ENCODE measurements around the gene BAZ1A.
"Not testable (repeated sequence)": the region's sequence is repeated elsewhere in the genome, so short reads cannot be mapped to it uniquely, and the experiment has no call there.

BAZ1A gene

DNA sequence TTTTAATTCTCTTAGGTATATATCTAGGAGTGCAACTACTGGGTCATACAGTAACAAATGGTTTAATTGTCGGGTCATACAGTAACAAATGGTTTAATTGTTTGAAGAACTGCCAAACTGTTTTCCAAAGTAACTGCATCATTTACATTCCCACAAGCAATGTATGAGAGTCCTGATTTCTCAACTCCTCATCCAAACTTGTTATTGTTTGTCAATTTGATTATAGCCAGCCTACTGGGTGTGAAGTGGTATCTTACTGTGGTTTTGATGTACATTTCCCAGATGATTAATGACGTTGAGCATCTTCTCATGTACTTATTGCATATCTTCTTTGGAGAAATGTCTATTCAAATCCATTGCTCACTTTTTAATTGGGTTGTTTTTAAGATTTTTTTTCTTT is 93.1 kb downstream of the BAZ1A start:
- DNase-seq: no peak

GRCh38 chr14:34781242-34781641 is 93.9 kb downstream of the BAZ1A start:
- DNase-seq: no peak

GRCh38 chr14:34780646-34781045 is 94.5 kb downstream of the BAZ1A start:
- DNase-seq: no peak

DNA sequence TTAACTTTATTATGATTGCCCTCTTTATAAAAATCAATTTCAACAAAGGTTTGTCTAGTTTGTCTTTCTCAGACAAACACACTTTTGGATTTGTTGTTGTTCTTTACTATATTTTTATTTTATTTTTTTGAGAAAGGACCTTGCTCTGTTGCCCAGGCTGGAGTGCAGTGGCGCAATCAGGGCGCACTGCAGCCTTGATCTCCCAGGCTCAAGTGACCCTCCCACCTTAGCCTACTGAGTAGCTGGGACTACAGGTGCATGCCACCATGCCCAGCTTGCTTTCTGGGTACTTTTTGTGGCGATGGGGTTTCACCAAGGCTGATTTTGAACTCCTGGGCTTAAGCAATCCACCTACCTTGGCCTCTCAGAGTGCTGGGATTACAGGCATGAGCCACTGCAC is 96.4 kb downstream of the BAZ1A start:
- DNase-seq: no peak

- no peak for DNase-seq
Observed at GRCh38 chr14:34776611-34777010, 98.5 kb downstream of the BAZ1A start.

- no peak for DNase-seq
Observed at GRCh38 chr14:34775922-34776321, 99.2 kb downstream of the BAZ1A start.

DNA sequence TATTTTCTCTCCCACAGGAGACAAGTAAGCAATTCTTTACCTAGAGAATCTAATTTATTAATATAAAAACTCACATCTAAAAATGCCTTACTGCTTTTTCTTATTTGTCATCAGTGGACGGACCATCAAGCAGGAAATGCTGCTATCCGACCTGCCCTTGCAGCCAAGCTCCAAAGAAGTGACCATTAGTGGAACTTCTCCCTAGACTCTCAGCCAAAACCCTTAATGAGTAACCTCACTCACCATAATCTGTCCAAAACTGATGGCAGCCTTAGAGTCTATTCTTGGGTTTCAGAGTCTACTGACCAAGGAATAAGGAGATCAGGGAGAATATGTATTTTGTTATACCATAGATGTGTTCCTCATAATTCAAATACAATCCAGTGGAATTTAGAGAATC is 99.8 kb downstream of the BAZ1A start:
- no peak for DNase-seq

GRCh38 chr14:34770901-34771300 is 104.3 kb downstream of the BAZ1A start:
- DNase-seq: no peak

DNA sequence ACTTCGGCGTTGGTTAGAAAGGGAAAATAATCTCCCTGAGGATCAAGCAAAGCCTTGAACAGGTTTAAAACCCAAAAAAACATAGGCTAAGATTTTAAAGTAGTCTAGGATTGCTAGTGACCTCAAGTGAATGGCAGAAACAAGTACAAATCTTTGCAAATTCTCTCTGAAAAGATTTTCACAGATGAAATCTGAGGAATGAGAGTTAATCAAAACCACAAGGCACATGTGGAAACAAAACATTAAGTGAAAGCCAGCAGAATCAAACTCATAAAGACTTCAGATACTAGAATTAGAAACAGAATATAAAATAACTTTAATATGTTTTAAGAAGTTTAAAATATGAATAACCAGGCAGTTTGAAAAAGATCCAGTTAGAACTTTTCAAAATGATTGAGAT is 108.6 kb downstream of the BAZ1A start:
- no peak for DNase-seq

- DNase-seq: no peak
Observed at GRCh38 chr14:34766060-34766459, 109.1 kb downstream of the BAZ1A start.

GRCh38 chr14:34755215-34755614 is 119.9 kb downstream of the BAZ1A start:
- DNase-seq: no peak

DNA sequence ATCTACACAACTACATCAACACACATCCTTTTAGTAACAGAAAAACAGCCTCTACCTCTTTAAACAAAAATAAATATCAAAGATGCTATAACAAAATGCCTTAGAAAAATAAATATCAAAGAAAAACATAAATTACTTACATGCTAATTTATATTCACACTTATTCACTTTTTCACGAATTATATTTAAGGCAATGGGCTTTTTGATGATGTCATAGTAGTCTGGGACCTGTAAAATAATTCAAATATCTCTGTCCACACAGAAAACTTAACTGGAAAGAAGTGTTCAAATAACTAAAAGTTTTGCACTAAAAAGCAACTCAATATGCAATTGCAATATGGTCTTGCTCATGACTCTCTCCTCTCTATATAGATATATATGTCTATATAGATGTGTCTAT is 120.5 kb downstream of the BAZ1A start:
- DNase-seq: no peak

- DNase-seq: no peak
Observed at GRCh38 chr14:34750670-34751069, 124.5 kb downstream of the BAZ1A start.

DNA sequence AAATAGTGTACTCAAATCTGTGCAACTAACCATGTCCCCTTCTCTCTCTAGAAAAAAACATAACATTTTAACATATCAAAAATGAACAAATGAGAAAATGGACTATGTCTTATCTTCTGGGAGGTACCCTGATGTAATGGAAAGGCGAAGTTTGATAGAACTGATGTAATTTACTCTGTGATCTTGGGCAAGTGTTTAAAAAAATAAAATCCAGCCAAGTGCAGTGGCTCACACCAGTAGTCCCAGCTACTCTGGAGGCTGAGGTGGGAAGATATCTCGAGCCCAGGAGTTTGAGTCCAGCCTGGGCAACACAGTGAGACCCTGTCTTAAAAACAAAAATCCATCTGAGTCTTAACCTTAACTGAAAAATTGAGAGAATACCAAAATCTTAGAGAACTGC is 124.9 kb downstream of the BAZ1A start:
- no peak for DNase-seq

- DNase-seq: no peak
Observed at GRCh38 chr14:34749408-34749807, 125.8 kb downstream of the BAZ1A start.

DNA sequence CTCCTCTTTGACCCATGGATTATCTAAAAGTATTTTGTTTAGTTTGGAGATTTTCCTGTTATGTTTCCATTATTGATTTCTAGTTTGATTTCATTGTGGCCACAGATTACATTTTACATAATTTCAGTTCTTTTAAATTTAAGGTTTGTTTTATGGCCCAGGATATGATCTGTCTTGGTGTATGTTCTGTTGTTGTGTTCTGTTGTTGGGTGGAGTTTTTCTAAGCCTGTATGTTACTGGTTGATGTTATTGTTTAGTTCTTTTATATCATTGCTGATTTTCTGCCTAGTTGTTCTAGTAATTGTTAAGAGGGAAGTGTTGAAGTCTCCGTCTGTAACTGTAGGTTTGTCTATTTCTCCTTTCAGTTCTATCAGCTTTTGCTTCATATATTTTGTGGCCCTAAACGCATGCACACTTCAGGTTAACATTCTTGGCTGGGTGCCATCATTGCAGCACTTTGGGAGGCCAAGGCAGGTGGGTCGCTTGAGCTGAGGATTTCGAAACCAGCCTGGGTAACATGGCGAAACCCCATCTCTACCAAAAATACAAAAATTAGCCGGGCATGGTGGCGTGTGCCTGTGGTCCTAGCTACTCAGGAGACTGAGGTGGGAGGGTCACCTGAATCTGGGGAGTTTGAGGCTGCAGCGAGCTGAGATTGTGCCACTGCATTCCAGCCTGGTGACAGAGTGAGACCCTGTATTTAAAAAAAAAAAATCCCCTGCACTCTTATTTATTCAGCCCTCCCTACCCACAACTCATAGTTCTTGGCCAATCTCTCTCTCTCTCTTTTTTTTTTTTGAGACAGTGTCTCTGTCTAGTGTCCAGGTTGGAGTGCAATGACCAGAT is 132.7 kb downstream of the BAZ1A start:
- no peak for DNase-seq

DNA sequence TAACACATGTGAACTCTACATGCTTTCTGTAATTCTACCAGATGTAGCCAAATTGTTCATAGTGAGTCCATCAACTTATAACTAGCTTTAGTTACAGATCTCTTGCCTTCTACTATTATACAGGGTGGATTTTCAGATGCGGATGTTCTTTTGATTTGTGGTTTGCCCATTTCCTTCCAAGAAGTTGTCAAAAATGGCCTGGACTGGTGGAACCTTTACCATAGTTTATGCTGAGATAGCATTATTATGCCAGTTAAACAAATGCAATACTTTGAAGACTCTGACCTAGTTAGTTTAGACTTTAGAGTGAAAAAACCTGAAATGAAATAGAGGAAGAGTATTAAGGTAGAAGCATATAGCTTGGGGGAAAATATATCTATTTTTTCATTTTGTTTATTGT is 133.3 kb downstream of the BAZ1A start:
- DNase-seq: no peak

GRCh38 chr14:34740139-34740538 is 135.0 kb downstream of the BAZ1A start:
- not testable (repeated sequence) for DNase-seq

DNA sequence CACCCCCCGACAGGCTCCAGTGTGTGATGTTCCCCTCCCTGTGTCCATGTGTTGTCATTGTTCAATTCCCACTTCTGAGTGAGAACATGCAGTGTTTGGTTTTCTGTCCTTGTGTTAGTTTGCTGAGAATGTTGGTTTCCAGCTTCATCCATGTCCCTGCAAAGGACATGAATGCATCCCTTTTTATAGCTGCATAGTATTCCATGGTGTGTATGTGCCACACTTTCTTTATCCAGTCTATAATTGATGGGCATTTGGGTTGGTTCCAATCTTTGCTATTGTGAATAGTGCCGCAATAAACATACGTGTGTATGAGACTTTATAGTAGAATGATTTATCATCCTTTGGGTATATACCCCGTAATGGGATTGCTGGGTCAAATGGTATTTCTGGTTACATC is 138.1 kb downstream of the BAZ1A start:
- not testable (repeated sequence) for DNase-seq

DNA sequence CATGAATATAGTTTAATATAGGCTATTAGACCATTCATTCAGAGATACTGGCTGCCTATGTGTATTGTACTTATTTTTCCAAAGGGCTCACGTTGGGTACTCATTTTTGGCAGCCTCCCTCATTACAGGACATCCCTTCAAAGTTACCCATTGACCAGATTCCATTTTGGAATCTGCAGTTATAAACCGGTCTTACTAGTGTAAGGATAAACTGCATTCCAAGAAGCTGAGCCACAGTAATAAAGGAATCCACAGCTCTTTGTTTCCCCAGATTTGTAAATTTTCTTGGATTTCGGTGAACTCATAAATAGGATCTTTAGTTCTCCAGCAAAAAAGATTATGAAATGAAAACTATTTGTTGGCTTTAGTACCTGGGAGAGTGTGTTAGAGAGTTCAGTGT is 141.9 kb downstream of the BAZ1A start:
- DNase-seq: no peak

DNA sequence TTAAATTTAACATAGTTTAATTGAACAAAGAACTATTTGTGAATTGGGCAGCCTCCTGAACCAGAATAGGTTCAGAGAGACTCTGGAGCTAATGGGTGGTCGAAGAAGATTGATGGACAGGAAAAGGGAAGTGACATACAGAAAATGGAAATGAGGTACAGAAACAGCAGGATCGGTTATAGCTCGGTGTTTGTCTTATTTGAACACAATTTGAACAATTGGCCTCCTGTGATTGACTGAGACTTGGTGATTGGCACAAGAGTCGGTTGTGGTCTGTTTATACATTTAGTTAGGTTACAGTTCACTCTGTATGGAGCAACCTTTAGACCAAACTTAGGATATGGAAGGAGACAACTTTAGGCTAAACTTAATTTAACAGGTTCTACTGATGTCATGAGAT is 142.4 kb downstream of the BAZ1A start:
- no peak for DNase-seq

DNA sequence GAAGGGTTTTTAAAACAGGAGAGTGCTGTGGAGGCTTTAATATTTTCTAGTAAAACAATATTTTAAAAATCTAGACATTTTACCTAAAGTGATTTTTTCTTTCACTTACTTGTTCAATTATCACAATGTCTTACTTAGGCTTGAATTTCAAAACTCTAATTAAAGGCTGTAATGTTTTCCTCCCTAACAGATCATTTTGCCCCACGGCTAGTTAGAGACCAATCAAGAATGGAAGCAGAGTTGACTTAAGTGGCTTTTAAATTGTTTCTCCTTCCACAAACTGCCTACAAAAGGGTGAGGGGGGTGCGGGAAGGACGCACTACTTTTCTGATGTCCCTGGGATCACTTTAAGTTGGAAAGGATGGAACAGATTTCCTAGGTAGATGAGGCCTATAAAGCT is 151.3 kb downstream of the BAZ1A start:
- DNase-seq: no peak

- DNase-seq: peak; percentile 11
Observed at GRCh38 chr14:34722723-34723545, 152.2 kb downstream of the BAZ1A start.

DNA sequence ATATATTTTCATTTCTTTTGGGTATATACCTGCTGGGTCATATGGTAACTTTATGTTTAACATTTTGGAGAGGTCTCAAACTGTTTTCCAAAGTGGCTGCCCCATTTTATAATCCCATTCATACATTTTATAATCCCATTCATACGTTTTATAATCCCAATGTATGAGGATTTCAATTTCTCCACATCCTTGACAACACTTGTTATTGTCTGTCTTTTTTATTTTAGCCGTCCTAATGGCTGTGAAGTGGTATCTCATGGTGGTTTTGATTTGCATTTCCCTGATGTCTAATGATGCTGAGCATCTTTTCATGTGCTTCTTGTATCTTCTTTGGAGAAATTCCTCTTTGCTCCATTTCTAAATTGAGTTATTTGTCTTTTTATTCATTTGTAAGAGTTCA is 154.0 kb downstream of the BAZ1A start:
- no peak for DNase-seq

Measured in NCI-H1092 (cell line).